SK-N-MC (cell line): ENCODE measurements around the gene PAK1IP1.
"Not testable (repeated sequence)": the region's sequence is repeated elsewhere in the genome, so short reads cannot be mapped to it uniquely, and the experiment has no call there.

Experiments used
- EZH2 ChIP-seq: fragments of 200-600 bp; sonication (generic); IDR thresholded peaks from one replicate; pipeline ENCODE4 v1.6.1; 2017; ENCODE audit warnings: antibody characterized with exemption
- FOXP2 ChIP-seq: optimal IDR thresholded peaks from 2 replicates; pipeline ENCODE3; 2011; ENCODE audit warnings: mild to moderate bottlenecking, moderate library complexity; ENCODE audit not compliant: insufficient read depth; ENCODE audit errors: extremely low read length, control extremely low read depth
- POLR2AphosphoS5 ChIP-seq: IDR thresholded peaks from 2 replicates; pipeline ENCODE4 v1.6.1; 2012; ENCODE audit warnings: mild to moderate bottlenecking, low read depth, low read length, borderline replicate concordance

DNA sequence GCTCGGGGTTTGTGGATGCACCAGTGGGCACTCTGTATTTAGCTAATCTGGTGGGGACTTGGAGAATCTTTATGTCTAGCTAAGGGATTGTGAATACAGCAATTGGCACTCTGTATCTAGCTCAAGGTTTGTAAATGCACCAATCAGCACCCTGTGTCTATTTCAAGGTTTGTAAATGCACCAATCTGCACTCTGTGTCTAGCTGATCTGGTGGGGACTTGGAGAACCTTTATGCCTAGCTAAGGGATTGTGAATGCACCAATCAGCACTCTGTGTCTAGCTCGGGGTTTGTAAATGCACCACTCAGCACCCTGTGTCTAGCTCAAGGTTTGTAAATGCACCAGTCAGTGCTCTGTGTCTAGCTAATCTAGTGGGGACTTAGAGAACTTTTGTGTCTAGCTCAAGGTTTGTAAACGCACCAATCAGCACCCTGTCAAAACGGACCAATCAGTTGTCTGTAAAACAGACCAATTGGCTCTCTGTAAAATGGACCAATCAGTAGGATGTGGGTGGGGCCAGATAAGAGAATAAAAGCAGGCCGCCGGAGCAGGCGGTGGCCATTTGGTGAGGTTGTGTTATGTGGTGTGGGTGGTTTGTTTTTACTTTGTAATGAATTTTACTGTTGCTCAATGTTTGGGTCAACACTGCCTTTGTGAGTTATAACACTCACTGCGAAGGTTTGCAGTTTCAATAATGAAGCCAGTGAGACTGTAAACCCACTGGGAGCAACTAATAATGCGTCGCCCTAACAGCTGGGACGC is 34.2 kb upstream of the PAK1IP1 start:
- TF ChIP-seq EZH2, POLR2AphosphoS5, FOXP2: not testable (repeated sequence)
